ENCODE results near the gene SLC12A4. TPM values are rescaled to one million over a fixed set of nuclear protein-coding genes. Genes with fewer than 3 reads are reported as not detected.
"Not testable (repeated sequence)": the region's sequence is repeated elsewhere in the genome, so short reads cannot be mapped to it uniquely, and the experiment has no call there.

SLC12A4 gene
- total RNA-seq, 2 donors from 2014 or later, result 32.6 to 89.1 TPM

DNA sequence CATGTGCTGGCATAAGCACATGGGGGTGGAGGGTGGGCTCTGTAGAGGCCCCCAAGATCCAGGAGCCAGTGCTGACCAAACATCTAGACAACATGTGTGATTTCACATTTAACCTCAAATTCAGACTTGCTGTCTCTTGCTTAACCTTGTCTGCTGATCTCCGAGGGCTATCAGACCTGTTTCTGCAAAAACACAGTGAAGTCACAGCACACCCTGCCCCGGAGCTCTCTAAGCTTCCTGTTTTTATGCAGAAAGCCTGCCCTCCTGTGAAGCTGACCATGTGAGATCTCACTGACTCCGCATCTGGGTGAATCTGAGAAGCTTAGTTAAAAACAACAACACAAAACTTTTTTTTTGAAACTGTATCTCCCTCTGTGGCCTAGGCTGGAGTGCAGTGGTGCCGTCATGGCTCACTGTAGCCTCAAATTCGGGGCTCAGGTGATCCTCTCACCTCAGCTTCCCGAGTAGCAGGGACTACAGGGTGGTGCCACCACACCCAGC lies 37.4 kb upstream of the SLC12A4 start:
- WGBS, result 47% methylated on average over 6 of the region's 6 CpGs
- TF ChIP-seq, protein P1, sequence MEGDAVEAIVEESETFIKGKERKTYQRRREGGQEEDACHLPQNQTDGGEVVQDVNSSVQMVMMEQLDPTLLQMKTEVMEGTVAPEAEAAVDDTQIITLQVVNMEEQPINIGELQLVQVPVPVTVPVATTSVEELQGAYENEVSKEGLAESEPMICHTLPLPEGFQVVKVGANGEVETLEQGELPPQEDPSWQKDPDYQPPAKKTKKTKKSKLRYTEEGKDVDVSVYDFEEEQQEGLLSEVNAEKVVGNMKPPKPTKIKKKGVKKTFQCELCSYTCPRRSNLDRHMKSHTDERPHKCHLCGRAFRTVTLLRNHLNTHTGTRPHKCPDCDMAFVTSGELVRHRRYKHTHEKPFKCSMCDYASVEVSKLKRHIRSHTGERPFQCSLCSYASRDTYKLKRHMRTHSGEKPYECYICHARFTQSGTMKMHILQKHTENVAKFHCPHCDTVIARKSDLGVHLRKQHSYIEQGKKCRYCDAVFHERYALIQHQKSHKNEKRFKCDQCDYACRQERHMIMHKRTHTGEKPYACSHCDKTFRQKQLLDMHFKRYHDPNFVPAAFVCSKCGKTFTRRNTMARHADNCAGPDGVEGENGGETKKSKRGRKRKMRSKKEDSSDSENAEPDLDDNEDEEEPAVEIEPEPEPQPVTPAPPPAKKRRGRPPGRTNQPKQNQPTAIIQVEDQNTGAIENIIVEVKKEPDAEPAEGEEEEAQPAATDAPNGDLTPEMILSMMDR (IDR thresholded peaks at IDR 0.05), result no peak
- TF ChIP-seq POLR2AphosphoS5 (IDR thresholded peaks at IDR 0.05), result no peak
- TF ChIP-seq POLR2A (IDR thresholded peaks at IDR 0.05), result no peak
- no peaks in the 10 kb centered on the region for H3K36me3 ChIP-seq
- intact Hi-C loops (cut with DNase I), result no loop called here
- H3K27ac ChIP-seq, result peak overlapping the region in 1 of 2 donors; percentile 3
- H3K9me3 ChIP-seq, result no peaks in the 10 kb centered on the region
- H3K4me1 ChIP-seq (replicated peaks), result no peaks in the 10 kb centered on the region
- H3K27me3 ChIP-seq (replicated peaks; ENCODE audit: insufficient read depth), result no peaks in the 10 kb centered on the region
- H3K4me3 ChIP-seq, result no peak overlapping the region
- DNase-seq (ENCODE audit: low spot score), result no peak

- H3K4me3 ChIP-seq, result no peak overlapping the region
- H3K36me3 ChIP-seq, result no peaks in the 10 kb centered on the region
- intact Hi-C loops (cut with DNase I), result no loop called here
- 90% methylated on average over 9 of the region's 9 CpGs for WGBS
- DNase-seq (ENCODE audit: low spot score), result no peak
- no peaks in the 10 kb centered on the region for H3K27me3 ChIP-seq (replicated peaks; ENCODE audit: insufficient read depth)
- H3K27ac ChIP-seq, result peak overlapping the region in 1 of 2 donors; percentile 3
- no peaks in the 10 kb centered on the region for H3K4me1 ChIP-seq (replicated peaks)
- no peak for TF ChIP-seq POLR2A (IDR thresholded peaks at IDR 0.05)
- TF ChIP-seq POLR2AphosphoS5 (IDR thresholded peaks at IDR 0.05), result no peak
- TF ChIP-seq, protein P1 (IDR thresholded peaks at IDR 0.05), result no peak
- no peaks in the 10 kb centered on the region for H3K9me3 ChIP-seq
Measured at GRCh38 chr16:68005211-68005610, 36.8 kb upstream of the SLC12A4 start.

DNA sequence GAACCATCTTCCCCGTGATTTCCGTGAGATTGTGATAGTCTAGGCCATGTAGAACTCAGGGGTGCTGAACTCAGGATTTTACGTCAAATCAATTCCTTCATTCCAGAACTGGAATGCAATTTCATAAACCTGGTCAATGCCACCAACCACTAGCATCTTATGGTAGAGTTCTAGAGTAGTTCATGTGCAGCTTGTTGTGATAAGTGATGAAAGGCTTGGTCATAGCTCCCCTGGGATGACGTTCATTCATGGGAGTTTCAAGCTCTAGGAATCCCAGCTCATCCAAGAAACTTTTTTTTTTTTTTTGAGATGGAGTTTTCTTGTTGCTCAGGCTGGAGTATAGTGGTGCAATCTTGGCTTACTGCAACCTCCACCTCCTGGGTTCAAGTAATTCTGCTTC lies 34.6 kb upstream of the SLC12A4 start:
- Histone ChIP-seq H3K27ac (no peak overlapping the region), H3K9me3 (no peaks in the 10 kb centered on the region), H3K4me3 (no peak overlapping the region), H3K36me3 (no peaks in the 10 kb centered on the region), H3K4me1 (replicated peaks) (no peaks in the 10 kb centered on the region), H3K27me3 (replicated peaks; ENCODE audit: insufficient read depth) (no peaks in the 10 kb centered on the region)
- DNase-seq (ENCODE audit: low spot score), result no peak
- TF ChIP-seq, protein P1 (IDR thresholded peaks at IDR 0.05), result no peak
- TF ChIP-seq POLR2A (IDR thresholded peaks at IDR 0.05), result no peak
- intact Hi-C loops (cut with DNase I), result no loop called here
- 79% methylated on average over 4 of the region's 4 CpGs for WGBS

DNA sequence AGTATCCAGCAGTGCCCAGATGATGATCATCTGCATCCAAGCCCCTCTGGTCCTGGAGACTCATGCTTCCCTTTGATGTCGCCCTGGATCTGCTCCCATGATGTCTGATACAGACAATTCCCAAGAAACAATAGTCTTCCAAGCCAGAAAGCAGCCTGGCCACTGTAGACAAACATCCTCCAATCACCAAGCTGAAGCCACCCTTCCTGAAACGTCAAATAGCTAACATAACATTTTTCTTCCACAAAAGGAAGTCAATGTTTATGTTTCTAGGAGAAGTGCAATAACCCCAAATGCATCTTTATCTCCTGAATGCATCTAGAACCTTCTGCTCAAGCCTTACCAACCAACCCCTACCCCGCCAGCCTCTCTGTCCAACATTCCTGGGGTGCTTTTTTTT lies 32.0 kb upstream of the SLC12A4 start:
- 43% methylated on average over 3 of the region's 3 CpGs for WGBS
- Histone ChIP-seq H3K9me3 (no peaks in the 10 kb centered on the region), H3K4me1 (replicated peaks) (no peaks in the 10 kb centered on the region), H3K4me3 (no peak overlapping the region), H3K27me3 (replicated peaks; ENCODE audit: insufficient read depth) (no peaks in the 10 kb centered on the region), H3K36me3 (no peaks in the 10 kb centered on the region), H3K27ac (no peak overlapping the region)
- no peak for DNase-seq (ENCODE audit: low spot score)
- intact Hi-C loops (cut with DNase I), result no loop called here
- TF ChIP-seq POLR2AphosphoS5 (IDR thresholded peaks at IDR 0.05) (no peak), POLR2A (IDR thresholded peaks at IDR 0.05) (no peak)
- TF ChIP-seq, protein P1 (IDR thresholded peaks at IDR 0.05), result no peak

GRCh38 chr16:67999985-68000384 lies 31.5 kb upstream of the SLC12A4 start:
- no peaks in the 10 kb centered on the region for H3K36me3 ChIP-seq
- H3K4me3 ChIP-seq, result no peak overlapping the region
- H3K27ac ChIP-seq, result no peak overlapping the region
- intact Hi-C loops (cut with DNase I), result no loop called here
- TF ChIP-seq, protein P1 (IDR thresholded peaks at IDR 0.05), result no peak
- TF ChIP-seq POLR2A (IDR thresholded peaks at IDR 0.05), result no peak
- TF ChIP-seq POLR2AphosphoS5 (IDR thresholded peaks at IDR 0.05), result no peak
- no peak for DNase-seq (ENCODE audit: low spot score)
- H3K9me3 ChIP-seq, result no peaks in the 10 kb centered on the region
- H3K4me1 ChIP-seq (replicated peaks), result no peaks in the 10 kb centered on the region
- no peaks in the 10 kb centered on the region for H3K27me3 ChIP-seq (replicated peaks; ENCODE audit: insufficient read depth)
- 70% methylated on average over 2 of the region's 2 CpGs for WGBS

- H3K27me3 ChIP-seq (replicated peaks; ENCODE audit: insufficient read depth); DNase-seq (ENCODE audit: low spot score); H3K4me3 ChIP-seq; H3K9me3 ChIP-seq; H3K4me1 ChIP-seq (replicated peaks); intact Hi-C loops (cut with DNase I); H3K27ac ChIP-seq; H3K36me3 ChIP-seq: not testable (repeated sequence)
- WGBS, result 61% methylated on average over 18 of the region's 18 CpGs
Measured at GRCh38 chr16:67998779-67999688, 30.6 kb upstream of the SLC12A4 start, which contains the start of gene DPEP2. Gene DPEP2 (minus strand): TSS chr16:67999484. CDS start chr16:67993212, 6,272 bp downstream.

DNA sequence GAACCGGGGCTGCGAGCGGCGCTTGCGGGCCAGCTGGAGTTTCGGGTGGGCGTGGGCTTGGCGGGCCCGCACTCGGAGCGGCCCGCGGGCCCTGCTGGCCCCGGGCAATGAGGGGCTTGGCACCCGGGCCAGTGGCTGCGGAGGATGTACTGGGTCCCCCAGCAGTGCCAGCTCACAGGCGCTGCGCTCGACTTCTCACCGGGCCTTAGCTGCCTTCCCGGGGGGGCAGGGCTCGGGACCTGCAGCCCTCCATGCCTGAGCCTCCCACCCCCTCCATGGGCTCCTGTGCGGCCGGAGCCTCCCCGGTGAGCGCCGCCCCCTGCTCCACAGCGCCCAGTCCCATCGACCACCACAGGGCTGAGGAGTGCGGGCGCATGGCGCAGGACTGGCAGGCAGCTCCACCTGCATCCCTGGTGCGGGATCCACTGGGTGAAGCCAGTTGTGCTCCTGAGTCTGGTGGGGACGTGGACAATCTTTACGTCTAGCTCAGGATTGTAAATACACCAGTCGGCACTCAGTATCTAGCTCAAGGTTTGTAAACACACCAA lies 29.9 kb upstream of the SLC12A4 start:
- 94% methylated on average over 31 of the region's 36 CpGs for WGBS
- intact Hi-C loops (cut with DNase I); H3K4me3 ChIP-seq: not testable (repeated sequence)

More for the DNA sequence above, 29.9 kb upstream of the SLC12A4 start:
- not testable (repeated sequence) for H3K27ac ChIP-seq; H3K9me3 ChIP-seq; H3K36me3 ChIP-seq; DNase-seq (ENCODE audit: low spot score); H3K27me3 ChIP-seq (replicated peaks; ENCODE audit: insufficient read depth); H3K4me1 ChIP-seq (replicated peaks)
